Common myeloid progenitor, CD34-positive (primary cell): ENCODE data around the gene ADAM19.

Source experiments
- CTCF ChIA-PET: fragments of 350-600 bp; sonication (Branson Sonifier 250); formaldehyde crosslinking; loops from one replicate; lab custom pipeline; 2021; ENCODE audit warnings: antibody characterized with exemption; lab: Charles Lee
- POLR2A ChIA-PET: fragments of 350-600 bp; sonication (Branson Sonifier 250); formaldehyde crosslinking; loops from one replicate; lab custom pipeline; 2021; ENCODE audit warnings: antibody characterized with exemption; lab: Charles Lee
- DNase-seq, 3 donors: peaks; one replicate each; pipeline versions ENCODE4 v3.0.0 to v3.0.0-alpha.2; 2013
- H3K27ac ChIP-seq, 2 experiments: 1 replicate in 1 of 2; 2 replicates in 1 of 2; pipeline ENCODE4 v1.7.0; 2013; ENCODE audit warnings: inconsistent platforms in 2 of 2, low read length in 2 of 2, mild to moderate bottlenecking in 2 of 2, low read depth in 1 of 2, moderate library complexity in 1 of 2; ENCODE audit not compliant: severe bottlenecking in 2 of 2, insufficient read depth in 1 of 2, poor library complexity in 1 of 2
- H3K27me3 ChIP-seq, 5 experiments: replicated peaks in 2 of 5; 1 replicate in 3 of 5; 2 replicates in 2 of 5; pipeline versions ENCODE4 v1.6.1 to v1.7.0; 2013; ENCODE audit warnings: low read length in 4 of 5, mild to moderate bottlenecking in 2 of 5, moderate library complexity in 2 of 5, inconsistent platforms in 1 of 5; ENCODE audit not compliant: insufficient read depth in 5 of 5, control insufficient read depth in 4 of 5
- H3K36me3 ChIP-seq, 4 experiments: 1 replicate in 2 of 4; 2 replicates in 2 of 4; pipeline versions ENCODE4 v1.6.1 to v1.7.0; 2013; ENCODE audit warnings: low read length in 3 of 4, control low read depth in 1 of 4, mild to moderate bottlenecking in 1 of 4; ENCODE audit not compliant: control insufficient read depth in 4 of 4, insufficient read depth in 4 of 4
- H3K4me1 ChIP-seq, 4 experiments: 1 replicate in 3 of 4; 2 replicates in 1 of 4; pipeline versions ENCODE4 v1.6.1 to v1.7.1; 2013; ENCODE audit warnings: low read length in 3 of 4, mild to moderate bottlenecking in 3 of 4, control low read depth in 1 of 4, inconsistent platforms in 1 of 4, moderate library complexity in 1 of 4; ENCODE audit not compliant: control insufficient read depth in 4 of 4, insufficient read depth in 4 of 4; ENCODE audit errors: control extremely low read depth in 1 of 4
- H3K4me3 ChIP-seq, 7 experiments: 1 replicate in 4 of 7; 2 replicates in 3 of 7; pipeline versions ENCODE4 v1.5.1 to v1.7.0; 2013; ENCODE audit warnings: mild to moderate bottlenecking in 7 of 7, low read length in 6 of 7, moderate library complexity in 6 of 7, inconsistent platforms in 2 of 7, low read depth in 2 of 7, control low read depth in 1 of 7; ENCODE audit not compliant: insufficient read depth in 4 of 7, control insufficient read depth in 1 of 7; ENCODE audit errors: extremely low read depth in 1 of 7
- H3K9me3 ChIP-seq, 5 experiments: 1 replicate in 4 of 5; 2 replicates in 1 of 5; pipeline versions ENCODE4 v1.6.1 to v1.7.1; 2013; ENCODE audit warnings: low read length in 4 of 5, mild to moderate bottlenecking in 2 of 5, inconsistent platforms in 1 of 5, low read depth in 1 of 5, moderate library complexity in 1 of 5; ENCODE audit not compliant: control insufficient read depth in 4 of 5, insufficient read depth in 2 of 5; ENCODE audit errors: control extremely low read depth in 1 of 5
- WGBS: methylation state at CpG from one replicate; pipeline ENCODE4 v1.1.5; 2013; ENCODE audit not compliant: insufficient coverage; 5-methylcytosine and 5-hydroxymethylcytosine counted together

The ADAM19 gene

GRCh38 chr5:157535042-157535865 is 40.3 kb downstream of the ADAM19 start:
- WGBS: 84% methylated on average over 5 of the region's 6 CpGs
- ChIA-PET CTCF (no interaction called here), POLR2A (no interaction called here)
- peaks cover 0 to 1% (median 0%) of the 10 kb centered on the region in 4 experiments for H3K4me1 ChIP-seq
- no peaks in the 10 kb centered on the region for H3K9me3 ChIP-seq
- no peak overlapping the region for H3K4me3 ChIP-seq
- peaks cover 0 to 6% (median 0%) of the 10 kb centered on the region in 4 experiments for H3K36me3 ChIP-seq
- H3K27me3 ChIP-seq: no peaks in the 10 kb centered on the region
- no peak for DNase-seq
- peak overlapping the region in 1 of 2 experiments; percentile 29 for H3K27ac ChIP-seq

- 94% methylated on average over 7 of the region's 7 CpGs for WGBS
- no peak for DNase-seq
- Histone ChIP-seq H3K27me3 (no peaks in the 10 kb centered on the region), H3K27ac (no peak overlapping the region), H3K36me3 (peaks cover 0 to 6% (median 0%) of the 10 kb centered on the region in 4 experiments), H3K4me3 (no peak overlapping the region), H3K9me3 (no peaks in the 10 kb centered on the region), H3K4me1 (peaks cover 0 to 2% (median 0%) of the 10 kb centered on the region in 4 experiments)
- POLR2A ChIA-PET: no interaction called here
- CTCF ChIA-PET: interaction anchor here (0.8 kb wide), 1 partner anchor 44 kb away, joined by 3 read pairs; no protein-coding TSS in a partner anchor
These were observed 42.5 kb downstream of the ADAM19 start for GRCh38 chr5:157533011-157533481.

- POLR2A ChIA-PET: no interaction called here
- H3K9me3 ChIP-seq: no peaks in the 10 kb centered on the region
- H3K27me3 ChIP-seq: no peaks in the 10 kb centered on the region
- 100% methylated on average over 1 of the region's 5 CpGs for WGBS
- peaks cover 0 to 2% (median 0%) of the 10 kb centered on the region in 4 experiments for H3K36me3 ChIP-seq
- no peak for DNase-seq
- H3K27ac ChIP-seq: no peak overlapping the region
- CTCF ChIA-PET: no interaction called here
- no peak overlapping the region for H3K4me3 ChIP-seq
- peaks cover 0 to 2% (median 0%) of the 10 kb centered on the region in 4 experiments for H3K4me1 ChIP-seq
These were observed 43.6 kb downstream of the ADAM19 start for GRCh38 chr5:157532022-157532421.

GRCh38 chr5:157530226-157530972 is 45.2 kb downstream of the ADAM19 start:
- Histone ChIP-seq H3K9me3 (no peaks in the 10 kb centered on the region), H3K4me3 (no peak overlapping the region), H3K4me1 (peaks cover 0 to 2% (median 0%) of the 10 kb centered on the region in 4 experiments), H3K36me3 (peaks cover 0 to 2% (median 0%) of the 10 kb centered on the region in 4 experiments), H3K27ac (no peak overlapping the region), H3K27me3 (no peaks in the 10 kb centered on the region)
- ChIA-PET CTCF (no interaction called here), POLR2A (no interaction called here)
- DNase-seq: no peak
- WGBS: 88% methylated on average over 13 of the region's 13 CpGs

GRCh38 chr5:157529002-157529401 is 46.6 kb downstream of the ADAM19 start:
- CTCF ChIA-PET: interaction anchor here (1.4 kb wide), 1 partner anchor 29 kb away, joined by 3 read pairs; no protein-coding TSS in a partner anchor
- H3K4me1 ChIP-seq: peaks cover 0 to 2% (median 0%) of the 10 kb centered on the region in 4 experiments
- no peak for DNase-seq
- no peaks in the 10 kb centered on the region for H3K27me3 ChIP-seq
- H3K4me3 ChIP-seq: no peak overlapping the region
- peaks cover 0 to 2% (median 0%) of the 10 kb centered on the region in 4 experiments for H3K36me3 ChIP-seq
- WGBS: 88% methylated on average over 1 of the region's 1 CpG
- no peaks in the 10 kb centered on the region for H3K9me3 ChIP-seq
- POLR2A ChIA-PET: no interaction called here
- H3K27ac ChIP-seq: no peak overlapping the region

- POLR2A ChIA-PET: no interaction called here
- no peak overlapping the region for H3K4me3 ChIP-seq
- 89% methylated on average over 8 of the region's 9 CpGs for WGBS
- CTCF ChIA-PET: interaction anchor here (1.4 kb wide), 1 partner anchor 28 kb away, joined by 3 read pairs; no protein-coding TSS in a partner anchor
- H3K27ac ChIP-seq: no peak overlapping the region
- H3K36me3 ChIP-seq: peaks cover 0 to 2% (median 0%) of the 10 kb centered on the region in 4 experiments
- no peaks in the 10 kb centered on the region for H3K9me3 ChIP-seq
- DNase-seq: no peak
- H3K27me3 ChIP-seq: no peaks in the 10 kb centered on the region
- peaks cover 0 to 2% (median 0%) of the 10 kb centered on the region in 4 experiments for H3K4me1 ChIP-seq
These were observed 47.4 kb downstream of the ADAM19 start for GRCh38 chr5:157528036-157528632.
